GM12878 (cell line): ENCODE measurements around the gene BOLA2B. TPM values are rescaled to one million over a fixed set of nuclear protein-coding genes. Genes with fewer than 3 reads are reported as not detected.

Experiments
- ATAC-seq: fragments of 200-7000 bp; cut with Tn5 transposase; 3 replicates; pipeline ENCODE4 v1.9.1; 2020; ENCODE audit warnings: mild to moderate bottlenecking, moderate library complexity
- BruUV-seq: library from RNA; stranded (reverse); fragments of 400-500 nt; replicated peaks from 2 replicates; lab custom pipeline; 2021; lab: Mats Ljungman, UMichigan
- CTCF ChIA-PET: fragments of 300-600 bp; sonication (Branson Sonifier 250); formaldehyde crosslinking; extraction: SDS; loops from one replicate; lab custom pipeline; 2021; ENCODE audit warnings: inconsistent platforms; lab: Yijun Ruan, JAX
- POLR2A ChIA-PET: fragments of 350-600 bp; formaldehyde crosslinking; extraction: SDS; loops from one replicate; lab custom pipeline; 2021; ENCODE audit warnings: inconsistent platforms; lab: Charles Lee
- RAD21 ChIA-PET: fragments of 300-600 bp; sonication (Branson Sonifier 250); formaldehyde crosslinking; loops from one replicate; lab custom pipeline; 2023; ENCODE audit warnings: antibody characterized with exemption; ENCODE audit not compliant: unreplicated experiment; lab: Charles Lee
- SMC1A ChIA-PET: fragments of 300-600 bp; sonication (Branson Sonifier 250); formaldehyde crosslinking; loops from one replicate; lab custom pipeline; 2023; ENCODE audit not compliant: unreplicated experiment, uncharacterized antibody; lab: Charles Lee
- DNase-seq: peaks from one replicate; pipeline ENCODE4 v3.0.0-alpha.2; 2011; ENCODE audit warnings: low read depth, low spot score
- FAIRE-seq: peaks from 3 replicates; lab custom pipeline; 2011; peaks lifted over from hg19 to GRCh38; lab: Jason Lieb, UNC
- H2AFZ ChIP-seq: 2 replicates; pipeline ENCODE4 v1.6.0; 2011; ENCODE audit warnings: low read depth, low read length, control low read depth; ENCODE audit not compliant: control insufficient read depth
- H3K27ac ChIP-seq: 2 replicates; pipeline ENCODE4 v1.5.1; 2011; ENCODE audit warnings: control low read depth; ENCODE audit not compliant: control insufficient read depth, insufficient read depth
- H3K27me3 ChIP-seq, 2 experiments: replicated peaks in 1 of 2; 2 replicates each; pipeline versions ENCODE4 v1.6.0 to v1.6.1; 2011; ENCODE audit warnings: low read length in 1 of 2; ENCODE audit not compliant: control insufficient read depth in 2 of 2, insufficient read depth in 2 of 2
- H3K36me3 ChIP-seq, 2 experiments: 2 replicates each; pipeline ENCODE4 v1.5.1; 2011; ENCODE audit warnings: low read length in 1 of 2; ENCODE audit not compliant: control insufficient read depth in 2 of 2, insufficient read depth in 2 of 2
- H3K4me1 ChIP-seq: 2 replicates; pipeline ENCODE4 v1.6.1; 2011; ENCODE audit warnings: mild to moderate bottlenecking, low read length, moderate library complexity, mixed read lengths; ENCODE audit not compliant: control insufficient read depth, insufficient read depth
- H3K4me2 ChIP-seq: 2 replicates; pipeline ENCODE4 v1.6.0; 2011; ENCODE audit warnings: control low read depth; ENCODE audit not compliant: control insufficient read depth, insufficient read depth
- H3K4me3 ChIP-seq: fragments of 200-600 bp; sonication (generic); 2 replicates; pipeline ENCODE4 v1.5.1; 2016
- H3K79me2 ChIP-seq: 2 replicates; pipeline ENCODE4 v1.6.0; 2011; ENCODE audit warnings: low read length; ENCODE audit not compliant: control insufficient read depth, insufficient read depth
- H3K9ac ChIP-seq: 2 replicates; pipeline ENCODE4 v1.8.0; 2011; ENCODE audit warnings: low read length, control low read depth, mixed read lengths; ENCODE audit not compliant: control insufficient read depth, insufficient read depth
- H3K9me3 ChIP-seq: replicated peaks from 3 replicates; pipeline ENCODE4 v1.5.1; 2011; ENCODE audit warnings: mild to moderate bottlenecking, low read length; ENCODE audit not compliant: control insufficient read depth, insufficient read depth
- H4K20me1 ChIP-seq: 2 replicates; pipeline ENCODE4 v1.6.0; 2011; ENCODE audit not compliant: control insufficient read depth, insufficient read depth
- CREB1 ChIP-seq: IDR thresholded peaks from 2 replicates; pipeline ENCODE4 v1.6.1; 2012; ENCODE audit warnings: low read depth, mild to moderate bottlenecking, inconsistent platforms
- LARP7 ChIP-seq: fragments of 450-650 bp; IDR thresholded peaks from 2 replicates; pipeline ENCODE4 v1.6.1; 2017; ENCODE audit warnings: mild to moderate bottlenecking
- POLR2A ChIP-seq: IDR thresholded peaks from 2 replicates; pipeline ENCODE4 v1.6.1; 2011; ENCODE audit warnings: low read depth, mild to moderate bottlenecking, low read length
- POLR2AphosphoS2 ChIP-seq: IDR thresholded peaks from 2 replicates; pipeline ENCODE4 v1.6.1; 2011; ENCODE audit warnings: low read depth, mild to moderate bottlenecking, low read length, improper control_type of control experiment, moderate library complexity
- POLR2AphosphoS5 ChIP-seq: IDR thresholded peaks from 2 replicates; pipeline ENCODE4 v1.6.1; 2011; ENCODE audit warnings: mild to moderate bottlenecking, low read length, inconsistent platforms
- RCOR1 ChIP-seq: conservative IDR thresholded peaks from 2 replicates; pipeline ENCODE4 v1.6.1; 2012; ENCODE audit warnings: low read depth, low read length, improper control_type of control experiment
- SIN3A ChIP-seq: IDR thresholded peaks from 2 replicates; pipeline ENCODE4 v1.6.1; 2012; ENCODE audit warnings: low read depth, low read length, improper control_type of control experiment
- TCF12 ChIP-seq: IDR thresholded peaks from 2 replicates; pipeline ENCODE4 v1.6.1; 2011; ENCODE audit warnings: low read depth, mild to moderate bottlenecking, low read length
- WGBS: methylation state at CpG from one replicate; pipeline ENCODE4 v1.1.6; 2016; ENCODE audit warnings: low lambda C conversion rate; ENCODE audit not compliant: insufficient replicate concordance, insufficient coverage; ENCODE audit errors: missing lambda C conversion rate; 5-methylcytosine and 5-hydroxymethylcytosine counted together
- in situ Hi-C: fragments of 300-500 bp; cut with MboI; formaldehyde crosslinking; loops from 9 replicates; pipeline ENCODE4 v1.14.3; 2018; ENCODE audit warnings: mixed read lengths
- intact Hi-C: fragments of 100-400 bp; cut with micrococcal nuclease; formaldehyde crosslinking; loops from one replicate; pipeline ENCODE4 v1.14.2; 2022; ENCODE audit not compliant: unreplicated experiment
- polyA plus RNA-seq, 11 experiments: library from polyadenylated mRNA; depleted of rRNA in 4 of 11; unstranded in 6 of 11; stranded (reverse) in 5 of 11; fragments of >200 nt; fragmentation: Nextera tagmentation in 4 of 11; fragmentation: Illumina TruSeq in 1 of 11; extraction: Ambion mirVana in 4 of 11; extraction: Trizol in 1 of 11; gene quantifications; 1 replicate in 1 of 11; 2 replicates in 10 of 11; pipeline versions ENCODE4 v1.2.1 to v1.2.3, GENCODE V29; 2011 to 2016; ENCODE audit warnings: inconsistent platforms in 2 of 11, missing spikeins in 2 of 11, low read depth in 1 of 11
- total RNA-seq, 4 experiments: library from RNA; depleted of rRNA in 3 of 4; stranded (reverse); fragments of >200 nt in 3 of 4; fragmentation: Illumina TruSeq in 1 of 4; extraction: Trizol in 1 of 4; gene quantifications; 2 replicates each; pipeline versions ENCODE4 v1.2.1 to v1.2.3, GENCODE V29; 2013 to 2021
- TF ChIP-seq, protein P1 (sequence below): fragments of 450-650 bp; IDR thresholded peaks from 2 replicates; pipeline ENCODE4 v1.6.1; 2017; ENCODE audit warnings: mild to moderate bottlenecking, moderate library complexity
- TF ChIP-seq, protein P2 (sequence below): fragments of 450-650 bp; formaldehyde crosslinking; IDR thresholded peaks from 2 replicates; pipeline ENCODE4 v1.5.0; 2022; ENCODE audit warnings: mild to moderate bottlenecking, missing genetic modification characterization

The BOLA2B gene
- total and polyA plus RNA-seq, 10 of the 15 experiments (the other 5 are each of a cell fraction or from before 2014, with no cell fraction given) = 39.9 to 292 (median 130) TPM

DNA sequence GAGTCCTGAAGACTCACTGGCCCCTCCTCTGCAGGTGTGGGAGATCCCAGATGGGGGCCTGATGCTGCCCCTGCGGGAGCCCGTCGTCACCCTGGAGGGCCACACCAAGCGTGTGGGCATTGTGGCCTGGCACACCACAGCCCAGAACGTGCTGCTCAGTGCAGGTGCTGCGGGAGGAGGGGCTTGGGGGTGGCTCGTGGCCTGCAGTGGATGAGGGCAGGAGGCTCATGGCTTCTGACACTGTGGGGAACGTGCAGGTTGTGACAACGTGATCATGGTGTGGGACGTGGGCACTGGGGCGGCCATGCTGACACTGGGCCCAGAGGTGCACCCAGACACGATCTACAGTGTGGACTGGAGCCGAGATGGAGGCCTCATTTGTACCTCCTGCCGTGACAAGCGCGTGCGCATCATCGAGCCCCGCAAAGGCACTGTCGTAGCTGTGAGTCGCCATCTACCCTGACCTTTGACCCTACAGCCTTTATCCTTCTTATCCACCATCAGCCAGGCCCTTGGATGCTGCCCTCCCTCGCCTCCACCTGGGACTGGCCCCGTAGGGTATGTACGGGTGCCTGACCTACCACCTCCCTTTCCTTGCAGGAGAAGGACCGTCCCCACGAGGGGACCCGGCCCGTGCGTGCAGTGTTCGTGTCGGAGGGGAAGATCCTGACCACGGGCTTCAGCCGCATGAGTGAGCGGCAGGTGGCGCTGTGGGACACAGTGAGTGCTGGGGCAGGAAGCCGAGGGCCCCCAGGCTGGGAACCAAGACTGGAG is 6.5 kb downstream of the BOLA2B start (continued):
- TF ChIP-seq, protein P1, sequence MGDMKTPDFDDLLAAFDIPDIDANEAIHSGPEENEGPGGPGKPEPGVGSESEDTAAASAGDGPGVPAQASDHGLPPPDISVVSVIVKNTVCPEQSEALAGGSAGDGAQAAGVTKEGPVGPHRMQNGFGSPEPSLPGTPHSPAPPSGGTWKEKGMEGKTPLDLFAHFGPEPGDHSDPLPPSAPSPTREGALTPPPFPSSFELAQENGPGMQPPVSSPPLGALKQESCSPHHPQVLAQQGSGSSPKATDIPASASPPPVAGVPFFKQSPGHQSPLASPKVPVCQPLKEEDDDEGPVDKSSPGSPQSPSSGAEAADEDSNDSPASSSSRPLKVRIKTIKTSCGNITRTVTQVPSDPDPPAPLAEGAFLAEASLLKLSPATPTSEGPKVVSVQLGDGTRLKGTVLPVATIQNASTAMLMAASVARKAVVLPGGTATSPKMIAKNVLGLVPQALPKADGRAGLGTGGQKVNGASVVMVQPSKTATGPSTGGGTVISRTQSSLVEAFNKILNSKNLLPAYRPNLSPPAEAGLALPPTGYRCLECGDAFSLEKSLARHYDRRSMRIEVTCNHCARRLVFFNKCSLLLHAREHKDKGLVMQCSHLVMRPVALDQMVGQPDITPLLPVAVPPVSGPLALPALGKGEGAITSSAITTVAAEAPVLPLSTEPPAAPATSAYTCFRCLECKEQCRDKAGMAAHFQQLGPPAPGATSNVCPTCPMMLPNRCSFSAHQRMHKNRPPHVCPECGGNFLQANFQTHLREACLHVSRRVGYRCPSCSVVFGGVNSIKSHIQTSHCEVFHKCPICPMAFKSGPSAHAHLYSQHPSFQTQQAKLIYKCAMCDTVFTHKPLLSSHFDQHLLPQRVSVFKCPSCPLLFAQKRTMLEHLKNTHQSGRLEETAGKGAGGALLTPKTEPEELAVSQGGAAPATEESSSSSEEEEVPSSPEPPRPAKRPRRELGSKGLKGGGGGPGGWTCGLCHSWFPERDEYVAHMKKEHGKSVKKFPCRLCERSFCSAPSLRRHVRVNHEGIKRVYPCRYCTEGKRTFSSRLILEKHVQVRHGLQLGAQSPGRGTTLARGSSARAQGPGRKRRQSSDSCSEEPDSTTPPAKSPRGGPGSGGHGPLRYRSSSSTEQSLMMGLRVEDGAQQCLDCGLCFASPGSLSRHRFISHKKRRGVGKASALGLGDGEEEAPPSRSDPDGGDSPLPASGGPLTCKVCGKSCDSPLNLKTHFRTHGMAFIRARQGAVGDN = peak; percentile 76
- no peak for TF ChIP-seq LARP7
- TF ChIP-seq, all 136 proteins: peak for 35

DNA sequence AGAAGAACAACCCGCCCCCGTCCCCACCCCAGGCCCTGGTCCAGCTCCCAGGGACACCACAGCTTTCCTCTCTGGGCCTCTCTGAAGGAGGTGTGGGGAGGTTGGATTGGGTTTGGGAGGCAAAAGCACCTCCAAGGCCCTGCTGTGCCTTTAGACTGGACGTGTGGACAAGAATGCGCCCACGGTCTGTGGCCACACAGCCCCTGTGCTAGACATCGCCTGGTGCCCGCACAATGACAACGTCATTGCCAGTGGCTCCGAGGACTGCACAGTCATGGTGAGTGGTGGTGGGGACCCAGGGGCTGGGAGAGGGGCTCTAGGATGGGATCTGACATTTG is 7.1 kb downstream of the BOLA2B start:
- BruUV-seq = no TSS peak
- peak overlapping the region; percentile 100 for H3K4me2 ChIP-seq
- TF ChIP-seq SIN3A (peak; percentile 29; the same call in 1 of the 2 replicates), POLR2A (peak; percentile 14), POLR2AphosphoS5 (peak; percentile 40), POLR2AphosphoS2 (0 out of 2 replicates have a peak, but pooled peaks have one; percentile 26), TCF12 (no peak), CREB1 (no peak), RCOR1 (0 out of 2 replicates have a peak, but pooled peaks have one; percentile 20)
- TF ChIP-seq, protein P2, sequence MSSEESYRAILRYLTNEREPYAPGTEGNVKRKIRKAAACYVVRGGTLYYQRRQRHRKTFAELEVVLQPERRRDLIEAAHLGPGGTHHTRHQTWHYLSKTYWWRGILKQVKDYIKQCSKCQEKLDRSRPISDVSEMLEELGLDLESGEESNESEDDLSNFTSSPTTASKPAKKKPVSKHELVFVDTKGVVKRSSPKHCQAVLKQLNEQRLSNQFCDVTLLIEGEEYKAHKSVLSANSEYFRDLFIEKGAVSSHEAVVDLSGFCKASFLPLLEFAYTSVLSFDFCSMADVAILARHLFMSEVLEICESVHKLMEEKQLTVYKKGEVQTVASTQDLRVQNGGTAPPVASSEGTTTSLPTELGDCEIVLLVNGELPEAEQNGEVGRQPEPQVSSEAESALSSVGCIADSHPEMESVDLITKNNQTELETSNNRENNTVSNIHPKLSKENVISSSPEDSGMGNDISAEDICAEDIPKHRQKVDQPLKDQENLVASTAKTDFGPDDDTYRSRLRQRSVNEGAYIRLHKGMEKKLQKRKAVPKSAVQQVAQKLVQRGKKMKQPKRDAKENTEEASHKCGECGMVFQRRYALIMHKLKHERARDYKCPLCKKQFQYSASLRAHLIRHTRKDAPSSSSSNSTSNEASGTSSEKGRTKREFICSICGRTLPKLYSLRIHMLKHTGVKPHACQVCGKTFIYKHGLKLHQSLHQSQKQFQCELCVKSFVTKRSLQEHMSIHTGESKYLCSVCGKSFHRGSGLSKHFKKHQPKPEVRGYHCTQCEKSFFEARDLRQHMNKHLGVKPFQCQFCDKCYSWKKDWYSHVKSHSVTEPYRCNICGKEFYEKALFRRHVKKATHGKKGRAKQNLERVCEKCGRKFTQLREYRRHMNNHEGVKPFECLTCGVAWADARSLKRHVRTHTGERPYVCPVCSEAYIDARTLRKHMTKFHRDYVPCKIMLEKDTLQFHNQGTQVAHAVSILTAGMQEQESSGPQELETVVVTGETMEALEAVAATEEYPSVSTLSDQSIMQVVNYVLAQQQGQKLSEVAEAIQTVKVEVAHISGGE (CRISPR knock-in tag) = 0 out of 2 replicates have a peak, but pooled peaks have one; percentile 15
- DNase-seq (no peak), FAIRE-seq (no peak), ATAC-seq (peak; percentile 0; the same call in 2 of the 3 replicates)
- ChIA-PET POLR2A (interaction anchor here (0.7 to 5.2 kb wide), 14 partner anchors 60 to 420 kb away, joined by 3 to 59 read pairs (median 4); partner anchors contain the start of genes ALDOA, CD2BP2, TBX6 and YPEL3), SMC1A (interaction anchor here (1.0 to 4.0 kb wide), 3 partner anchors 44 to 93 kb away, joined by 5 to 30 read pairs (median 5); partner anchors contain the start of gene TBX6), CTCF (interaction anchor here (1.0 to 4.9 kb wide), 8 partner anchors 43 to 223 kb away, joined by 3 to 45 read pairs (median 4); partner anchors contain the start of genes GDPD3 and TBX6), RAD21 (interaction anchor here (0.5 to 2.8 kb wide), 11 partner anchors 43 to 433 kb away, joined by 3 to 18 read pairs (median 3); partner anchors contain the start of genes ALDOA, DCTPP1 and TBX6)
- peaks cover 55% of the 10 kb centered on the region for H3K79me2 ChIP-seq
- peak overlapping the region; percentile 100 for H3K27ac ChIP-seq
- WGBS = 8% methylated on average over 9 of the region's 9 CpGs
- H4K20me1 ChIP-seq = no peaks in the 10 kb centered on the region
- H3K4me3 ChIP-seq = peak overlapping the region; percentile 96
- H3K4me1 ChIP-seq = peaks cover 28% of the 10 kb centered on the region
- H3K9ac ChIP-seq = peak overlapping the region; percentile 99
- H3K9me3 ChIP-seq = no peaks in the 10 kb centered on the region
- intact Hi-C loops = no loop called here
- in situ Hi-C loops = loop anchor here (10.0 kb wide), 2 partner anchors 448 to 508 kb away; partner anchors contain the start of gene SRCAP
- no peaks in the 10 kb centered on the region for H3K27me3 ChIP-seq
- no peak overlapping the region for H2AFZ ChIP-seq
- H3K36me3 ChIP-seq = peaks cover 17 to 29% of the 10 kb centered on the region in 2 experiments
